WERI-Rb-1 (cell line): ENCODE measurements around the gene RNU6-1.

Source experiments
- DNase-seq: peaks from one replicate; pipeline ENCODE4 v3.0.0-alpha.2; 2020
- H3K27ac ChIP-seq: fragments of 250-450 bp; sonication (Bioruptor Pico); 2 replicates; pipeline ENCODE4 v1.5.1; 2020; ENCODE audit warnings: mild to moderate bottlenecking, moderate library complexity
- H3K27me3 ChIP-seq: fragments of 250-450 bp; sonication (Bioruptor Pico); 2 replicates; pipeline ENCODE4 v1.5.1; 2021; ENCODE audit warnings: mild to moderate bottlenecking, low read depth, moderate library complexity; ENCODE audit not compliant: insufficient read depth, severe bottlenecking
- H3K36me3 ChIP-seq: fragments of 250-450 bp; sonication (Bioruptor Pico); 2 replicates; pipeline ENCODE4 v1.5.1; 2020; ENCODE audit warnings: mild to moderate bottlenecking, moderate library complexity
- H3K4me3 ChIP-seq: 2 replicates; pipeline ENCODE4 v1.5.1; 2011; ENCODE audit warnings: low read depth, mild to moderate bottlenecking, control low read depth, low read length
- H3K9me3 ChIP-seq: fragments of 250-450 bp; sonication (Bioruptor Pico); 2 replicates; pipeline ENCODE4 v1.5.1; 2021; ENCODE audit warnings: mild to moderate bottlenecking, moderate library complexity; ENCODE audit not compliant: severe bottlenecking
- CTCF ChIP-seq: IDR thresholded peaks from 2 replicates; pipeline ENCODE4 v1.5.1; 2011; ENCODE audit warnings: low read depth, mild to moderate bottlenecking, control low read depth, inconsistent platforms, low read length

The RNU6-1 gene

GRCh38 chr15:67827562-67828277 is 12.1 kb downstream of the RNU6-1 start:
- no peaks in the 10 kb centered on the region for H3K36me3 ChIP-seq
- no peak overlapping the region for H3K4me3 ChIP-seq
- no peak for TF ChIP-seq CTCF
- H3K27me3 ChIP-seq, result peaks cover 64% of the 10 kb centered on the region
- no peak for DNase-seq
- no peak overlapping the region for H3K27ac ChIP-seq
- H3K9me3 ChIP-seq, result peaks cover 20% of the 10 kb centered on the region

GRCh38 chr15:67826717-67827561 is 12.9 kb downstream of the RNU6-1 start:
- Histone ChIP-seq H3K4me3 (no peak overlapping the region), H3K9me3 (peaks cover 20% of the 10 kb centered on the region), H3K27ac (no peak overlapping the region), H3K36me3 (no peaks in the 10 kb centered on the region), H3K27me3 (peaks cover 65% of the 10 kb centered on the region)
- TF ChIP-seq CTCF, result no peak
- DNase-seq, result no peak

- Histone ChIP-seq H3K4me3 (peak overlapping the region; percentile 39), H3K27ac (no peak overlapping the region), H3K27me3 (peaks cover 73% of the 10 kb centered on the region), H3K9me3 (peaks cover 20% of the 10 kb centered on the region), H3K36me3 (no peaks in the 10 kb centered on the region)
- TF ChIP-seq CTCF, result no peak
- DNase-seq, result no peak
These were observed 13.7 kb downstream of the RNU6-1 start for GRCh38 chr15:67825881-67826716.

GRCh38 chr15:67824976-67825880 is 14.6 kb downstream of the RNU6-1 start, which contains the start of gene SKOR1:
Gene SKOR1, plus strand, starts transcription at chr15:67825509. Its CDS starts 94 bp downstream, at chr15:67825603.
- H3K27ac ChIP-seq, result no peak within 1 kb of the TSS
- peak within 1 kb of the TSS; percentile 51 for H3K4me3 ChIP-seq
- peaks cover 80% of the 10 kb centered on the region for H3K27me3 ChIP-seq
- peaks cover 20% of the 10 kb centered on the region for H3K9me3 ChIP-seq
- DNase-seq, result no peak
- no peaks in the 10 kb centered on the region for H3K36me3 ChIP-seq
- no peak for TF ChIP-seq CTCF
